Ovary (tissue), 9 donors: ENCODE results near the gene HBEGF. TPM values are rescaled to one million over a fixed set of nuclear protein-coding genes. Genes with fewer than 3 reads are reported as not detected.

Experiments used
- DNase-seq, 5 donors: peaks; one replicate each; pipeline ENCODE4 v3.0.0-alpha.2; 2019 to 2020
- H3K27ac ChIP-seq, 2 donors: fragments of 200-600 bp; one replicate each; pipeline versions ENCODE4 v1.5.1 to v1.8.0; 2019 to 2022
- H3K27me3 ChIP-seq: fragments of 200-600 bp; one replicate; pipeline ENCODE4 v1.8.0; 2022
- H3K36me3 ChIP-seq: fragments of 200-600 bp; sonication (generic); one replicate; pipeline ENCODE4 v1.5.1; 2019
- H3K4me1 ChIP-seq: one replicate; pipeline ENCODE4 v1.8.1; 2013; ENCODE audit warnings: mild to moderate bottlenecking, moderate library complexity; ENCODE audit not compliant: insufficient read depth
- H3K4me3 ChIP-seq: fragments of 200-600 bp; sonication (generic); one replicate; pipeline ENCODE4 v1.5.1; 2017
- H3K9me3 ChIP-seq, 2 donors: fragments of 200-600 bp in 1 of 2; sonication (generic) in 1 of 2; one replicate each; pipeline versions ENCODE4 v1.5.1 to v1.8.1; 2013 to 2019; ENCODE audit warnings: mild to moderate bottlenecking in 1 of 2, moderate library complexity in 1 of 2
- EP300 ChIP-seq: sonication (generic); formaldehyde crosslinking; IDR thresholded peaks from one replicate; pipeline ENCODE4 v1.6.1; 2017; ENCODE audit warnings: antibody characterized with exemption
- POLR2A ChIP-seq: fragments of 450-650 bp; IDR thresholded peaks from one replicate; pipeline ENCODE4 v1.6.1; 2017; ENCODE audit warnings: antibody characterized with exemption, mild to moderate bottlenecking, moderate library complexity
- WGBS, 3 donors: extraction: QIAGEN DNeasy Blood & Tissue Kit in 1 of 3; methylation state at CpG; one replicate each; pipeline versions ENCODE4 v1.1.5 to v1.1.7; 2013 to 2017; 5-methylcytosine and 5-hydroxymethylcytosine counted together
- intact Hi-C, 4 donors: fragments of 100-400 bp; cut with DNase I; formaldehyde crosslinking; loops; one replicate each; pipeline versions ENCODE4 v1.11.0 to v1.15.1; 2022 to 2023
- polyA plus RNA-seq, 2 donors: library from polyadenylated mRNA; stranded (reverse); fragments of 200-250 nt in 1 of 2; fragments of 350-450 nt in 1 of 2; fragmentation: Illumina TruSeq in 1 of 2; extraction: RNeasy Lipid Tissue Mini Kit (QIAGEN cat#74804) in 1 of 2; gene quantifications; one replicate each; pipeline ENCODE4 v1.2.3, GENCODE V29; 2013 to 2014
- total RNA-seq, 7 donors: library from RNA; depleted of rRNA in 2 of 7; stranded (reverse); fragments of >200 nt in 2 of 7; fragmentation: NEBNext Ultra II Directional in 3 of 7; extraction: Animal tissue kit (Norgen Biotek cat#: 25700) in 3 of 7; gene quantifications; one replicate each; pipeline versions ENCODE4 v1.1.0 to v1.2.4, GENCODE V29; 2016 to 2023
- TF ChIP-seq, protein P1 (sequence below), 3 donors: fragments of 450-650 bp in 2 of 3; fragments of 200-600 bp in 1 of 3; IDR thresholded peaks; one replicate each; pipeline versions ENCODE4 v1.5.1 to v1.8.0; 2016 to 2022; ENCODE audit warnings: antibody characterized with exemption in 3 of 3, mild to moderate bottlenecking in 1 of 3
- donor health status: DM: no; HTN: no; CAD: no; lungs with moderate emphysema.
- donor health status: DM: no; HTN: no; CAD: no.
- donor health status: Bipolar disorder and iron deficiency.
- donor health status: DM: yes; HTN: yes; CAD: no.
- donor health status: DM: no; HTN: no; CAD: no.
- donor health status: DM: yes; HTN: yes; CAD: no.

The HBEGF gene
- total and polyA plus RNA-seq, 9 donors, result 1.5 to 14.5 (median 5.6) TPM

DNA sequence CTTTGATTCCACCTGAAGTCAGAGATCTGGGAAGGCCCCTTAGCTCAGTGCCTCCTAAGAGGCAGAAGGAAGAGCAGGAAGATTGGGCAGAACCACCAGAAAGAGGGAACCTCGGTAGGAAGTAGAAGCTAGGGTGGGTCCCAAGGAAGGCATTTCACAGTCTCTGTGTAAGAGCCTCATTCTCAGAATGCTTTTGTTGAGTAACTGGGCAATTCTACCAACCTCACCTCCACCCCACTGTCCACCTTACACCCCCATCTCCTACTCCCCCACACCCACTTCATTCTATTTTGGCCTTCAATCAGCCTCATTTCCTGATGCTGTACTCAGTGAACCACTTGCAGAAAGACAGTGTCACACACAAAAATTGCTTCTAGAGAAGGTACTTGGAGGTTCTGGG lies 3.5 kb downstream of the HBEGF start:
- Histone ChIP-seq H3K4me3 (no peak overlapping the region), H3K27me3 (no peaks in the 10 kb centered on the region), H3K36me3 (no peaks in the 10 kb centered on the region), H3K4me1 (no peaks in the 10 kb centered on the region), H3K9me3 (no peaks in the 10 kb centered on the region), H3K27ac (no peak overlapping the region)
- intact Hi-C loops, result no loop called here
- WGBS, 3 donors, result 69 to 88% (median 78%) methylated on average over 1 of the region's 1 CpG
- no peak for DNase-seq
- TF ChIP-seq POLR2A (no peak), EP300 (no peak)
- TF ChIP-seq, protein P1, sequence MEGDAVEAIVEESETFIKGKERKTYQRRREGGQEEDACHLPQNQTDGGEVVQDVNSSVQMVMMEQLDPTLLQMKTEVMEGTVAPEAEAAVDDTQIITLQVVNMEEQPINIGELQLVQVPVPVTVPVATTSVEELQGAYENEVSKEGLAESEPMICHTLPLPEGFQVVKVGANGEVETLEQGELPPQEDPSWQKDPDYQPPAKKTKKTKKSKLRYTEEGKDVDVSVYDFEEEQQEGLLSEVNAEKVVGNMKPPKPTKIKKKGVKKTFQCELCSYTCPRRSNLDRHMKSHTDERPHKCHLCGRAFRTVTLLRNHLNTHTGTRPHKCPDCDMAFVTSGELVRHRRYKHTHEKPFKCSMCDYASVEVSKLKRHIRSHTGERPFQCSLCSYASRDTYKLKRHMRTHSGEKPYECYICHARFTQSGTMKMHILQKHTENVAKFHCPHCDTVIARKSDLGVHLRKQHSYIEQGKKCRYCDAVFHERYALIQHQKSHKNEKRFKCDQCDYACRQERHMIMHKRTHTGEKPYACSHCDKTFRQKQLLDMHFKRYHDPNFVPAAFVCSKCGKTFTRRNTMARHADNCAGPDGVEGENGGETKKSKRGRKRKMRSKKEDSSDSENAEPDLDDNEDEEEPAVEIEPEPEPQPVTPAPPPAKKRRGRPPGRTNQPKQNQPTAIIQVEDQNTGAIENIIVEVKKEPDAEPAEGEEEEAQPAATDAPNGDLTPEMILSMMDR (IDR thresholded peaks at IDR 0.05), result no peak

DNA sequence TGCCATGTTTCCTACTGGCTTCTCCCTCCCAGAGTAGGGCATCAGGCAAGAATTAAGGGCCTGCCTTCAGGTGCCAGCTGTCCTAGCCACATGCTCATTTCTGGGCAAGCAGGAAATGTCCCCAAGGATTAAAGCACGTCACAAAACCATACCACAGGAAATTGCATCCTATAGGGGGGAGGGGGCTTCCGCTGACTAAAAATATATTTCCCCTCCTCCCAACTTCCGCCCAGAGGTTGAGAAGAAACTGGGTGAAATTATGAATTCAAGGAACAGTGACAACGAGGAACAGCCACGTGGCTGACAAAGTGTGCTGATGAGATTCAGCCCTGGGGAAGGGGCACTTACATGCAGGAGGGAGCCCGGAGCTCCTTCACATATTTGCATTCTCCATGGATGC lies 4.1 kb downstream of the HBEGF start:
- DNase-seq, result no peak
- Histone ChIP-seq H3K4me3 (no peak overlapping the region), H3K27me3 (no peaks in the 10 kb centered on the region), H3K9me3 (no peaks in the 10 kb centered on the region), H3K27ac (no peak overlapping the region), H3K36me3 (no peaks in the 10 kb centered on the region), H3K4me1 (no peaks in the 10 kb centered on the region)
- 77 to 86% (median 83%) methylated on average over 6 of the region's 6 CpGs for WGBS, 3 donors
- intact Hi-C loops, result no loop called here
- TF ChIP-seq EP300 (no peak), POLR2A (no peak)
- TF ChIP-seq, protein P1 (IDR thresholded peaks at IDR 0.05), result no peak

DNA sequence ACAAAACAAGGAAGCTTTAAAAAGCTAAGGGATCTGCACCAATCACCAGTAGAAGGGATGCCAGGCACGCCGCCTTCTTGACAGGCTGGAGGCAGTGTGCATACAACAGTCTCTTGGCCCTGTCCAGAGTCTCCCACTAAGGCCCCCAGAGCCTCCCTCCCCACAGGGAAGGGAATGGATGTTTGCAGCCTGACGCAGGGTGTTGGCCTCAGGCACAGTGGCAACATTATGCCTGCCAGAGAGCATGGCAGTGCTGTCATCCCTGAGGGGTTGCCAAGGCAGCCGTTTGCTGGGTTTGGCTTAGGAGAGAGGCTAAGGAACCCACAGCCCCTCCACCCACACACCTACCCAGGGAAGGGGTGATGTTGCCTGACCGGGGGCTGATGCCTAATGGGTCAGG lies 4.8 kb downstream of the HBEGF start:
- no peak overlapping the region for H3K4me3 ChIP-seq
- 81 to 85% (median 83%) methylated on average over 5 of the region's 5 CpGs for WGBS, 3 donors
- H3K27ac ChIP-seq, result no peak overlapping the region
- no peaks in the 10 kb centered on the region for H3K36me3 ChIP-seq
- DNase-seq, result no peak
- H3K9me3 ChIP-seq, result no peaks in the 10 kb centered on the region
- no peaks in the 10 kb centered on the region for H3K4me1 ChIP-seq
- TF ChIP-seq, protein P1 (IDR thresholded peaks at IDR 0.05), result no peak
- TF ChIP-seq POLR2A, result no peak
- TF ChIP-seq EP300, result no peak
- no peaks in the 10 kb centered on the region for H3K27me3 ChIP-seq
- intact Hi-C loops, result no loop called here

DNA sequence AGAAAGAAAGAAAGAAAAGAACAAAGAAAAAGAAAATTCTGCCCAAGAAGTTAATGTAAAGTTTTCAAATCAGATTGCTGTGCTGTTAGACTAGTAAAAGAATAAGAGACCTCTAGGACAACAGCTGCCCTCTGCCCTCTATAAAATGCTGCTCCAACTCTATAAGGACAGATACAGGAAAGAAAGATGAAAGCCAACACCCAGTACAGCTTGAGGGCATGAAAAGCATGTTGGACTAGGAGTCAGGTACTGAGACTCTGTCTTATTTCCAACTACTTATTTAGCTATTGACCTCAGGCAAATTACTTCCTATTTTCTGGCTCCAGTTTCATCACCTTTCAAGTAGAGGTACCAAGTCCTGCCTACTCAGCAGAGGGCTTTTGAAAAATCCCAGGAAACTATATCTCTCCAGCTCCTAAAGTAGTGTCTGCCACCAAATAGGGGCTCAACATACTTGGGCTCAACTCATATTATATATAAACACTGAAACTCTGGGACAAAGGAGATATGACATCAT lies 5.7 kb downstream of the HBEGF start:
- Histone ChIP-seq H3K4me1 (peaks cover 3% of the 10 kb centered on the region), H3K36me3 (no peaks in the 10 kb centered on the region)
- intact Hi-C loops, result no loop called here

More for the DNA sequence above, 5.7 kb downstream of the HBEGF start:
- Histone ChIP-seq H3K9me3 (no peaks in the 10 kb centered on the region), H3K27ac (no peak overlapping the region), H3K4me3 (no peak overlapping the region), H3K27me3 (no peaks in the 10 kb centered on the region)
- no peak for TF ChIP-seq EP300
- TF ChIP-seq POLR2A, result no peak
- TF ChIP-seq, protein P1 (IDR thresholded peaks at IDR 0.05), result no peak
- no peak for DNase-seq
